Progenitor cell of endocrine pancreas (in vitro differentiated cells): ENCODE measurements around the gene DNAAF1. TPM values are rescaled to one million over a fixed set of nuclear protein-coding genes. Genes with fewer than 3 reads are reported as not detected.

Source experiments
- DNase-seq: peaks from one replicate; pipeline ENCODE4 v3.0.0; 2021; ENCODE audit warnings: low spot score; ENCODE audit not compliant: unreplicated experiment
- H3K27ac Mint-ChIP-seq: 2 replicates; pipeline ENCODE4 v1.8.0; 2021; ENCODE audit warnings: mild to moderate bottlenecking, moderate library complexity, mixed read lengths
- H3K27me3 Mint-ChIP-seq: 2 replicates; pipeline ENCODE4 v1.8.0; 2021; ENCODE audit warnings: mixed read lengths
- H3K36me3 Mint-ChIP-seq: 2 replicates; pipeline ENCODE4 v1.8.0; 2022; ENCODE audit warnings: mixed read lengths; ENCODE audit not compliant: insufficient read depth
- H3K4me1 Mint-ChIP-seq: 2 replicates; pipeline ENCODE4 v1.8.0; 2021; ENCODE audit warnings: low read depth, mixed read lengths
- H3K4me3 Mint-ChIP-seq: 2 replicates; pipeline ENCODE4 v1.8.0; 2021; ENCODE audit warnings: low read depth, mild to moderate bottlenecking, moderate library complexity, mixed read lengths
- H3K9me3 Mint-ChIP-seq: 2 replicates; pipeline ENCODE4 v1.8.0; 2021; ENCODE audit warnings: low read depth, mixed read lengths
- total RNA-seq: library from RNA; stranded (reverse); gene quantifications from 2 replicates; pipeline ENCODE4 v1.2.1, GENCODE V29; 2021
- TF ChIP-seq, protein P1 (sequence below): fragments of 200-600 bp; sonication (generic); IDR thresholded peaks from one replicate; pipeline ENCODE4 v1.5.0; 2021; ENCODE audit warnings: antibody characterized with exemption, mild to moderate bottlenecking; ENCODE audit not compliant: unreplicated experiment

The DNAAF1 gene
- total RNA-seq, 1 donor from 2014 or later = 1.8 TPM

DNA sequence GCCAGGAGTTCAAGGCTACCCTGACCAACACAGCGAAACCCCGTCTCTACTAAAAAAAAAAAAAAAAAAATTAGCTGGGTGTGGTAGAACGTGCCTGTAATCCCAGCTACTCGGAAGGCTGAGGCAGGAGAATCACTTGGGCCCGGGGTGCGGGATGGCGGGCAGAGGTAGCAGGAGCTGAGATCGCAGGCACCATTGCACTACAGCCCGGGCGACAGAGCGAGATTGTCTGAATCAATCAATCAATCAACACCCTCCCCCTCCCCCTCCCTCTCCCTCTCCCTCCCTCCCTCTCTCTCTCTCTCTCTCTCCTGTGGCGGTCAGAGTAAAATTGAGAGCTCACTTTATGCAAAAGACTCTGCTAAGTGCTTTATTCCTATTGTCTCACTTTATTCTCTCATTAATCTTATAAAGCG is 1.3 kb upstream of the DNAAF1 start:
- Mint-ChIP-seq H3K4me1 (peaks cover 10% of the 10 kb centered on the region), H3K4me3 (peak overlapping the region; percentile 98), H3K27me3 (peaks cover 10% of the 10 kb centered on the region), H3K27ac (peak overlapping the region; percentile 98), H3K9me3 (no peaks in the 10 kb centered on the region), H3K36me3 (peaks cover 5% of the 10 kb centered on the region)
- no peak for DNase-seq
- TF ChIP-seq, protein P1, sequence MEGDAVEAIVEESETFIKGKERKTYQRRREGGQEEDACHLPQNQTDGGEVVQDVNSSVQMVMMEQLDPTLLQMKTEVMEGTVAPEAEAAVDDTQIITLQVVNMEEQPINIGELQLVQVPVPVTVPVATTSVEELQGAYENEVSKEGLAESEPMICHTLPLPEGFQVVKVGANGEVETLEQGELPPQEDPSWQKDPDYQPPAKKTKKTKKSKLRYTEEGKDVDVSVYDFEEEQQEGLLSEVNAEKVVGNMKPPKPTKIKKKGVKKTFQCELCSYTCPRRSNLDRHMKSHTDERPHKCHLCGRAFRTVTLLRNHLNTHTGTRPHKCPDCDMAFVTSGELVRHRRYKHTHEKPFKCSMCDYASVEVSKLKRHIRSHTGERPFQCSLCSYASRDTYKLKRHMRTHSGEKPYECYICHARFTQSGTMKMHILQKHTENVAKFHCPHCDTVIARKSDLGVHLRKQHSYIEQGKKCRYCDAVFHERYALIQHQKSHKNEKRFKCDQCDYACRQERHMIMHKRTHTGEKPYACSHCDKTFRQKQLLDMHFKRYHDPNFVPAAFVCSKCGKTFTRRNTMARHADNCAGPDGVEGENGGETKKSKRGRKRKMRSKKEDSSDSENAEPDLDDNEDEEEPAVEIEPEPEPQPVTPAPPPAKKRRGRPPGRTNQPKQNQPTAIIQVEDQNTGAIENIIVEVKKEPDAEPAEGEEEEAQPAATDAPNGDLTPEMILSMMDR = no peak

DNA sequence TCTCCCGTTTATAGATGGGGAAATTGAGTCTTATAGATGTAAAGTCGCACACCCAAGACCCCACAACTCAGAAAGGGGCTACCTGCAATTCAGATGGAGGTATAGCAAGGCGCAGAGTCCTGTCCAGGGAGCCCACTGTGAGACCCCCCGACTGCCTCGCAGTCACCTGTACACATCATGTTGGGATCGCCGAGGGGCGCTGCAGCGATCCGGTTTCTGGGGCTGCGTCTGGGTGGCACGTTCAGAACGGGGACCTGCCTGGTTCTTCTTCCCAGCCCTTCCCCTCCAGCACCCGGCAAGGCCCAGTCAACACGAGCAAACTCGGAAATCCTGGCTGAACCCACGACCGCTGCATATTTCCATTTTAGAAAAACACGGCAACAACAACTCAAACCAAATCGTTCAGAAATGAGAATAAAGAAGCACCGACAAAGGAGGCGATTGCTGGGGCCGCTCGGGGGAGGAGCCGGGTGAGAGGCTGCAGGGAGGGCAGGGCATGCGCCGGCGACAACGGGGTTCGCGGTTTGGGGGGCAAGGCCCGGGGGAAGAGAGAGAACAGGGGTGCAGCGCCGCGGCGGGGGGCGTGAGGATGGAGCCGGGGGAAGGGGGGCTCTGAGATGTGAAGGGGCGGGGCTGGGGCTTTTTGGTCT is 774 bp upstream of the DNAAF1 start:
- H3K36me3 Mint-ChIP-seq = peaks cover 5% of the 10 kb centered on the region
- no peaks in the 10 kb centered on the region for H3K9me3 Mint-ChIP-seq
- H3K27ac Mint-ChIP-seq = peak overlapping the region; percentile 98
- peaks cover 11% of the 10 kb centered on the region for H3K27me3 Mint-ChIP-seq
- peak overlapping the region; percentile 98 for H3K4me3 Mint-ChIP-seq
- peaks cover 5% of the 10 kb centered on the region for H3K4me1 Mint-ChIP-seq
- peak; percentile 19 for DNase-seq
- TF ChIP-seq, protein P1 = peak; percentile 20

DNA sequence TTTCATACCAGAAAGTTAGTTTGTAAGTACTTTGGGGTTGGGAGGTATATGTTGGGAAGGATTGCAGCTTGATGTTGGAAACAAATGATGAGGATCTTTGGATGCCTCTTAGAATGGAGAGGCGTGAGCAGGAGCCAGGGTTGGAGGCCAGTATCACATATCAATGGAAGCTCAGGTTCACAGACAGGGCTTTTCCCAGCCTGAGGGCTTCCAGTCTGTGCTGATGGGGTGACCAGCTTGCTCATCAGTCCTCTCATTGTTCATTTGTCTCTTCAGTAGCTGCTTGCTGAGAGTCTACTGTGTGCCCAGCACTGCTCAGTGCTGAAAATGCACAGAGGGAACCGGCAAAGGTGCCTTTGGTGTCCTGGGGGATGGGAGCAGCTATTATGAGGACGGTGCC is 5.8 kb downstream of the DNAAF1 start:
- no peaks in the 10 kb centered on the region for H3K4me1 Mint-ChIP-seq
- H3K36me3 Mint-ChIP-seq = no peaks in the 10 kb centered on the region
- H3K4me3 Mint-ChIP-seq = no peak overlapping the region
- no peak overlapping the region for H3K27ac Mint-ChIP-seq
- H3K27me3 Mint-ChIP-seq = peaks cover 27% of the 10 kb centered on the region
- no peak for DNase-seq
- H3K9me3 Mint-ChIP-seq = no peaks in the 10 kb centered on the region
- TF ChIP-seq, protein P1 = no peak

DNA sequence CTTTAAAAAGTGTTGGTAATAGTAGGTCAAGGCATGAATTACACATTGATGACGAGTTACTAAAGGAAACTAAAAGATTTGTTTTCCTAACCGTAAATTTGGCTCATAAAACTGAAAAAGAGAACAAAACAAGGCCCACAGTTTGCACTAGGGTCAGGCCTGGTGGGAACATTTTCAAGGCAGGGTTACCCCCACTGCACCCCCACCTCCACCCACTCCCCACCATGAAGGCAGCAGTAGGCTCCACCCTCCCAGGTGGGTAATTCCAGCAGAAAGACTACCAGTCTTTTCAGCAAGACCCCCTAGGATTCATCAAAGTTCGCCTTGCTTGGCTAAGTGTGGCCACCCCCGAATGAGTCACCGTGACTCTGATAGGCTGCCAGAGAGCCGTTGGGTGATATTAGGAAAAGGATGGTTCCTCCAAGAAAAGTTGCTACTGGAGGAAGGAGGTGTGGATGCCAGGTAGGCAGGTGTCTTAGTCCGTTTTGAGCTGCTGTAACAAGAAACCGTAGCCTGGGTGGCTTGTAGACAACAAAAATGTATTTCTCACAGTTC is 8.6 kb downstream of the DNAAF1 start:
- DNase-seq = no peak
- H3K27ac Mint-ChIP-seq = no peak overlapping the region
- no peaks in the 10 kb centered on the region for H3K4me1 Mint-ChIP-seq
- no peaks in the 10 kb centered on the region for H3K36me3 Mint-ChIP-seq
- H3K27me3 Mint-ChIP-seq = peaks cover 18% of the 10 kb centered on the region
- TF ChIP-seq, protein P1 = no peak
- no peaks in the 10 kb centered on the region for H3K9me3 Mint-ChIP-seq
- no peak overlapping the region for H3K4me3 Mint-ChIP-seq

DNA sequence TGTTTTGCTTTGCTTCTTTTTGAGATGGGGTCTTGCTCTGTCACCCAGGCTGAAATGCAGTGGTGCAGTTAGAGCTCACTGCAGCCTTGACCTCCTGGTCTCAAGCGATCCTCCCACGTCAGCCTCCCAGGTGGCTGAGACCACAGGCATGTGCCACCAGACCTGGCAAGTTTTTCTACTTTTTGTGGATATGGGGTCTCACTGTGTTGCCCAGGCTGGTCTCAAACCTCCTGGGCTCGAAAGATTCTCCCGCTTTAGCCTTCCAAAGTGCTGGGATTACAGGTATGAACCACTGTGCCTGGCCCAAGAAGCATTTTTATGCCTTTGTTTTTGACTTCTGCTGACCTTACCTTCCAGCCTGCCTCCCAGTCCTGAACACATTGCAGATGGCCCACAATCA is 10.1 kb downstream of the DNAAF1 start:
- Mint-ChIP-seq H3K36me3 (no peaks in the 10 kb centered on the region), H3K27me3 (peaks cover 18% of the 10 kb centered on the region), H3K4me3 (no peak overlapping the region), H3K27ac (peak overlapping the region; percentile 52), H3K9me3 (no peaks in the 10 kb centered on the region), H3K4me1 (no peaks in the 10 kb centered on the region)
- TF ChIP-seq, protein P1 = no peak
- no peak for DNase-seq
